Pancreas (tissue), 10 donors: ENCODE measurements around the gene IFNA16. TPM values are rescaled to one million over a fixed set of nuclear protein-coding genes. Genes with fewer than 3 reads are reported as not detected.
"Not testable (repeated sequence)": the region's sequence is repeated elsewhere in the genome, so short reads cannot be mapped to it uniquely, and the experiment has no call there.

Experiments
- ATAC-seq, 4 donors: fragments of 200-7000 bp; cut with Tn5 transposase; one replicate each; pipeline versions ENCODE4 v1.8.0 to v1.9.1; 2020; ENCODE audit warnings: mild to moderate bottlenecking in 4 of 4, moderate library complexity in 4 of 4
- DNase-seq, 6 donors: peaks; one replicate each; pipeline ENCODE4 v3.0.0-alpha.2; 2020
- FAIRE-seq: peaks from 2 replicates; lab custom pipeline; 2012; peaks lifted over from hg19 to GRCh38; lab: Jason Lieb, UNC
- H3K27ac ChIP-seq, 4 donors: fragments of 200-600 bp; sonication (generic); 1 replicate in 3 of 4; 2 replicates in 1 of 4; pipeline versions ENCODE4 v1.5.0 to v1.8.0; 2020
- H3K27me3 ChIP-seq, 4 donors: fragments of 200-600 bp; one replicate each; pipeline ENCODE4 v1.8.0; 2021
- H3K36me3 ChIP-seq, 3 donors: fragments of 200-600 bp; sonication (generic) in 1 of 3; one replicate each; pipeline versions ENCODE4 v1.5.0 to v1.8.0; 2020 to 2021
- H3K4me1 ChIP-seq, 3 donors: fragments of 200-600 bp; one replicate each; pipeline ENCODE4 v1.8.0; 2021
- H3K4me3 ChIP-seq, 4 donors: fragments of 200-600 bp; sonication (generic) in 2 of 4; one replicate each; pipeline versions ENCODE4 v1.5.0 to v1.8.0; 2020 to 2021
- H3K9me3 ChIP-seq, 4 donors: fragments of 200-600 bp; one replicate each; pipeline ENCODE4 v1.8.0; 2021
- CTCF ChIP-seq, 4 donors: fragments of 200-600 bp; sonication (generic) in 3 of 4; IDR thresholded peaks; one replicate each; pipeline versions ENCODE4 v1.5.0 to v1.8.0; 2021; ENCODE audit warnings: antibody characterized with exemption in 4 of 4
- WGBS, 2 donors: extraction: QIAGEN DNeasy Blood & Tissue Kit; methylation state at CpG; one replicate each; pipeline ENCODE4 v1.1.7; 2013; 5-methylcytosine and 5-hydroxymethylcytosine counted together
- intact Hi-C, 3 donors: fragments of 100-400 bp; cut with DNase I; formaldehyde crosslinking; loops; one replicate each; pipeline versions ENCODE4 v1.11.1 to v1.14.2; 2022
- polyA plus RNA-seq, 2 donors: library from polyadenylated mRNA; stranded (reverse); fragments of 200-250 nt; gene quantifications; one replicate each; pipeline ENCODE4 v1.2.3, GENCODE V29; 2013
- total RNA-seq, 6 donors: library from RNA; stranded (reverse); fragmentation: NEBNext Ultra II Directional in 4 of 6; extraction: Animal tissue kit (Norgen Biotek cat#: 25700) in 4 of 6; gene quantifications; one replicate each; pipeline versions ENCODE4 v1.2.1 to v1.2.4, GENCODE V29; 2021 to 2023
- donor health status: healthy with polysubstance abuse.
- donor health status: DM: no; HTN: no; CAD: no; lungs with moderate emphysema.
- donor health status: DM: no; HTN: no; CAD: no.
- donor health status: control.
- donor health status: control.
- donor health status: Bipolar disorder and iron deficiency.
- donor health status: DM: yes; HTN: yes; CAD: no.
- donor health status: DM: no; HTN: no; CAD: no.
- donor health status: DM: no; HTN: no; CAD: no.
- donor health status: DM: yes; HTN: yes; CAD: no.

Gene IFNA16
- total and polyA plus RNA-seq, 8 donors: not detected

- 30 to 37% methylated on average over 4 of the region's 4 CpGs for WGBS, 2 donors
- ATAC-seq: peak in 3 of 4 donors; percentile 69 to 87 (median 71)
- H3K27me3 ChIP-seq, H3K9me3 ChIP-seq, intact Hi-C loops, H3K4me3 ChIP-seq, H3K27ac ChIP-seq, H3K36me3 ChIP-seq, FAIRE-seq, H3K4me1 ChIP-seq: not testable (repeated sequence)
- TF ChIP-seq CTCF (IDR thresholded peaks at IDR 0.05): peak in 1 of 4 donors; percentile 20
- DNase-seq: peak in 1 of 6 donors; percentile 17
Measured at GRCh38 chr9:21182810-21183736, 34.0 kb downstream of the IFNA16 start.

- H3K9me3 ChIP-seq: no peaks in the 10 kb centered on the region
- FAIRE-seq: no peak
- intact Hi-C loops: no loop called here
- H3K4me1 ChIP-seq: no peaks in the 10 kb centered on the region
- H3K36me3 ChIP-seq: no peaks in the 10 kb centered on the region
- no peaks in the 10 kb centered on the region for H3K27me3 ChIP-seq
- no peak for ATAC-seq
- DNase-seq: no peak
- H3K27ac ChIP-seq: no peak overlapping the region
- H3K4me3 ChIP-seq: no peak overlapping the region
- no peak for TF ChIP-seq CTCF (IDR thresholded peaks at IDR 0.05)
- WGBS, 2 donors: 72 to 74% methylated on average over 2 of the region's 2 CpGs
Measured at GRCh38 chr9:21174671-21175070, 42.4 kb downstream of the IFNA16 start.

GRCh38 chr9:21172156-21172555 lies 45.0 kb downstream of the IFNA16 start:
- WGBS, 2 donors: 72 to 79% methylated on average over 3 of the region's 3 CpGs

GRCh38 chr9:21171351-21171750 lies 45.8 kb downstream of the IFNA16 start:
- no peaks in the 10 kb centered on the region for H3K27me3 ChIP-seq
- 39 to 53% methylated on average over 1 of the region's 1 CpG for WGBS, 2 donors
- FAIRE-seq: no peak
- no peak for TF ChIP-seq CTCF (IDR thresholded peaks at IDR 0.05)
- H3K4me3 ChIP-seq: no peak overlapping the region
- H3K9me3 ChIP-seq: no peaks in the 10 kb centered on the region
- no peaks in the 10 kb centered on the region for H3K36me3 ChIP-seq
- no peaks in the 10 kb centered on the region for H3K4me1 ChIP-seq
- DNase-seq: no peak
- no peak for ATAC-seq
- intact Hi-C loops: no loop called here
- H3K27ac ChIP-seq: no peak overlapping the region

More at GRCh38 chr9:21172156-21172555, 45.0 kb downstream of the IFNA16 start:
- Histone ChIP-seq H3K36me3 (no peaks in the 10 kb centered on the region), H3K4me3 (no peak overlapping the region), H3K27ac (no peak overlapping the region), H3K4me1 (no peaks in the 10 kb centered on the region), H3K9me3 (no peaks in the 10 kb centered on the region), H3K27me3 (no peaks in the 10 kb centered on the region)
- intact Hi-C loops: no loop called here
- DNase-seq: no peak
- no peak for ATAC-seq
- FAIRE-seq: no peak
- TF ChIP-seq CTCF (IDR thresholded peaks at IDR 0.05): no peak

- H3K4me3 ChIP-seq, H3K4me1 ChIP-seq, H3K27ac ChIP-seq, DNase-seq, H3K27me3 ChIP-seq, H3K36me3 ChIP-seq, intact Hi-C loops, H3K9me3 ChIP-seq, FAIRE-seq, ATAC-seq: not testable (repeated sequence)
- 62 to 68% methylated on average over 2 of the region's 2 CpGs for WGBS, 2 donors
Measured at GRCh38 chr9:21166560-21166959, 50.6 kb downstream of the IFNA16 start, which contains the start of gene IFNA21. IFNA21 (minus strand) TSS chr9:21166660; CDS start chr9:21166612, 48 bp downstream.

Other genes with a start within 250 kb of the IFNA16 start
- 1 to 10 TPM in 1 of 6 donors, under 1 TPM in 5; 0.09 to 1.7 (median 0.24) TPM for gene HACD4, start 185.7 kb downstream of the IFNA16 start, total RNA-seq
- under 1 TPM; 0.23 to 0.33 TPM for gene HACD4, start 185.7 kb downstream of the IFNA16 start, polyA plus RNA-seq
- not detected for gene IFNB1, start 139.4 kb downstream of the IFNA16 start, total RNA-seq
- gene IFNB1, start 139.4 kb downstream of the IFNA16 start, polyA plus RNA-seq: not detected
- not detected for gene IFNW1, start 75.5 kb downstream of the IFNA16 start, total RNA-seq
- gene IFNW1, start 75.5 kb downstream of the IFNA16 start, polyA plus RNA-seq: not detected
- gene IFNA21, start 50.7 kb downstream of the IFNA16 start, total RNA-seq: not detected
- not detected for gene IFNA21, start 50.7 kb downstream of the IFNA16 start, polyA plus RNA-seq
- gene IFNA4, start 29.7 kb downstream of the IFNA16 start, total RNA-seq: not detected
- gene IFNA4, start 29.7 kb downstream of the IFNA16 start, polyA plus RNA-seq: not detected
- gene IFNA7, start 15.1 kb downstream of the IFNA16 start, total RNA-seq: not detected
- not detected for gene IFNA7, start 15.1 kb downstream of the IFNA16 start, polyA plus RNA-seq
- gene IFNA10, start 10.2 kb downstream of the IFNA16 start, total RNA-seq: not detected
- gene IFNA10, start 10.2 kb downstream of the IFNA16 start, polyA plus RNA-seq: not detected
- not detected for gene IFNA17, start 10.9 kb upstream of the IFNA16 start, total RNA-seq
- gene IFNA17, start 10.9 kb upstream of the IFNA16 start, polyA plus RNA-seq: not detected
- gene IFNA14, start 22.7 kb upstream of the IFNA16 start, total RNA-seq: not detected
- not detected for gene IFNA14, start 22.7 kb upstream of the IFNA16 start, polyA plus RNA-seq
- gene IFNA5, start 88.0 kb upstream of the IFNA16 start, total RNA-seq: not detected
- gene IFNA5, start 88.0 kb upstream of the IFNA16 start, polyA plus RNA-seq: not detected
- gene KLHL9, start 118.1 kb upstream of the IFNA16 start, total RNA-seq: 10 to 100 TPM in 2 of 6 donors, 1 to 10 TPM in 4; 5.4 to 14.8 (median 7.3) TPM
- gene KLHL9, start 118.1 kb upstream of the IFNA16 start, polyA plus RNA-seq: 1 to 10 TPM; 3.2 to 7.8 TPM
- not detected for gene IFNA6, start 133.6 kb upstream of the IFNA16 start, total RNA-seq
- not detected for gene IFNA6, start 133.6 kb upstream of the IFNA16 start, polyA plus RNA-seq
- not detected for gene IFNA13, start 150.7 kb upstream of the IFNA16 start, total RNA-seq
- gene IFNA13, start 150.7 kb upstream of the IFNA16 start, polyA plus RNA-seq: under 1 TPM in 1 of 2 donors, not detected in 1; 0.07 TPM
- gene IFNA2, start 168.1 kb upstream of the IFNA16 start, total RNA-seq: not detected
- gene IFNA2, start 168.1 kb upstream of the IFNA16 start, polyA plus RNA-seq: not detected
- not detected for gene IFNA8, start 191.8 kb upstream of the IFNA16 start, total RNA-seq
- gene IFNA8, start 191.8 kb upstream of the IFNA16 start, polyA plus RNA-seq: not detected
- gene IFNA1, start 223.1 kb upstream of the IFNA16 start, total RNA-seq: not detected
- gene IFNA1, start 223.1 kb upstream of the IFNA16 start, polyA plus RNA-seq: not detected